ENCODE results near the gene SCN3A. TPM values are rescaled to one million over a fixed set of nuclear protein-coding genes. Genes with fewer than 3 reads are reported as not detected.

SCN3A gene
- total and polyA plus RNA-seq, 2 donors (not counting 3 experiments of a cell fraction or from before 2014, with no cell fraction given), result not detected

DNA sequence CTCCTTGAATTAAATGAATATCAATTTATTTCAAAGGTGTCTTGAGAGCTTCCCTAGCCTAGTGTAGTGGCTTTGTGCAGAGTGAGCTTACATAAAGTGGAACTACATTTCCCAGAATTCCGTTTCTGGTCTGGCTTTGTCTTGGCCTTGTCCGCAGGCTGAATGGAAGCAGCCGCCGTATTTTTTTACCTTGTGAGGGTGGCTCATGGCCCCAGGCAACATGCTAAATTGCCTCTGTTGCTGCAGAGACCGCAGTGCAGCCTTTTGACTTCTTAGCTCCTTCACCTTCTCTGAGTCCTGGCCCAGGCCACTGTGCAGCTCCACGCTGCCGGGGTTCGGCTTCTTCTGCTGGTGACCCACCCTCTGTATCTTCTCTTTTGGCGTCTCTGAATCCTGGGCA, 133.8 kb downstream of the SCN3A start:
- Histone ChIP-seq H3K9me3 (replicated peaks; ENCODE audit: control insufficient read depth, insufficient read depth, low read length) (no peaks in the 10 kb centered on the region), H3K9ac (replicated peaks; ENCODE audit: extremely low read depth, insufficient read depth, low read length) (no peak overlapping the region), H3K4me2 (ENCODE audit: insufficient read depth, low read length) (no peak overlapping the region), H2AFZ (ENCODE audit: low read depth, low read length) (no peak overlapping the region), H3K27me3 (ENCODE audit: control insufficient read depth in 2 of 2, insufficient read depth in 2 of 2, low read length in 2 of 2) (no peaks in the 10 kb centered on the region), H4K20me1 (replicated peaks; ENCODE audit: control insufficient read depth, extremely low read depth, insufficient read depth, low read length) (no peaks in the 10 kb centered on the region), H3K27ac (ENCODE audit: insufficient read depth, low read depth, low read length) (no peak overlapping the region), H3K4me3 (replicated peaks in 1 of 3; ENCODE audit: insufficient read depth in 1 of 3, low read depth in 1 of 3, low read length in 3 of 3) (no peak overlapping the region), H3K9me1 (replicated peaks; ENCODE audit: control insufficient read depth, extremely low read depth, insufficient read depth, low read length) (no peaks in the 10 kb centered on the region), H3K79me2 (ENCODE audit: control insufficient read depth, insufficient read depth, low read length) (no peaks in the 10 kb centered on the region), H3K4me1 (ENCODE audit: control insufficient read depth, extremely low read depth, insufficient read depth, low read length) (no peaks in the 10 kb centered on the region), H3K36me3 (ENCODE audit: control insufficient read depth in 2 of 2, extremely low read depth in 1 of 2, insufficient read depth in 2 of 2, low read length in 2 of 2) (no peaks in the 10 kb centered on the region)
- TF ChIP-seq POLR2AphosphoS5 (IDR thresholded peaks at IDR 0.05; ENCODE audit: insufficient read depth, low read depth, low read length) (no peak), GATA2 (IDR thresholded peaks at IDR 0.05; ENCODE audit: insufficient read depth, insufficient read length, low read depth, low read length) (no peak), MYC (IDR thresholded peaks at IDR 0.05; ENCODE audit: low read depth, low read length) (no peak), JUN (IDR thresholded peaks at IDR 0.05; ENCODE audit: borderline replicate concordance, insufficient read depth, insufficient read length, low read depth) (no peak), FOS (IDR thresholded peaks at IDR 0.05; ENCODE audit: borderline replicate concordance, insufficient read depth, low read length) (no peak), EZH2 (IDR thresholded peaks at IDR 0.05; ENCODE audit: borderline replicate concordance, low read depth, low read length, severe bottlenecking) (no peak), POLR2A (IDR thresholded peaks at IDR 0.05; ENCODE audit: low read depth, low read length) (no peak)
- TF ChIP-seq, protein P1, sequence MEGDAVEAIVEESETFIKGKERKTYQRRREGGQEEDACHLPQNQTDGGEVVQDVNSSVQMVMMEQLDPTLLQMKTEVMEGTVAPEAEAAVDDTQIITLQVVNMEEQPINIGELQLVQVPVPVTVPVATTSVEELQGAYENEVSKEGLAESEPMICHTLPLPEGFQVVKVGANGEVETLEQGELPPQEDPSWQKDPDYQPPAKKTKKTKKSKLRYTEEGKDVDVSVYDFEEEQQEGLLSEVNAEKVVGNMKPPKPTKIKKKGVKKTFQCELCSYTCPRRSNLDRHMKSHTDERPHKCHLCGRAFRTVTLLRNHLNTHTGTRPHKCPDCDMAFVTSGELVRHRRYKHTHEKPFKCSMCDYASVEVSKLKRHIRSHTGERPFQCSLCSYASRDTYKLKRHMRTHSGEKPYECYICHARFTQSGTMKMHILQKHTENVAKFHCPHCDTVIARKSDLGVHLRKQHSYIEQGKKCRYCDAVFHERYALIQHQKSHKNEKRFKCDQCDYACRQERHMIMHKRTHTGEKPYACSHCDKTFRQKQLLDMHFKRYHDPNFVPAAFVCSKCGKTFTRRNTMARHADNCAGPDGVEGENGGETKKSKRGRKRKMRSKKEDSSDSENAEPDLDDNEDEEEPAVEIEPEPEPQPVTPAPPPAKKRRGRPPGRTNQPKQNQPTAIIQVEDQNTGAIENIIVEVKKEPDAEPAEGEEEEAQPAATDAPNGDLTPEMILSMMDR (IDR thresholded peaks at IDR 0.05; ENCODE audit: extremely low read depth in 1 of 2, insufficient read depth in 1 of 2, low read depth in 1 of 2, low read length in 2 of 2), result no peak
- TF ChIP-seq, protein P2, sequence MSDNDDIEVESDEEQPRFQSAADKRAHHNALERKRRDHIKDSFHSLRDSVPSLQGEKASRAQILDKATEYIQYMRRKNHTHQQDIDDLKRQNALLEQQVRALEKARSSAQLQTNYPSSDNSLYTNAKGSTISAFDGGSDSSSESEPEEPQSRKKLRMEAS (IDR thresholded peaks at IDR 0.05; ENCODE audit: insufficient read depth, insufficient read length), result no peak
- dilution Hi-C loops (cut with MboI; ENCODE audit: extremely low pct_ligation_motif_present, low sequenced_read_pairs) (no loop called here), intact Hi-C loops (cut with micrococcal nuclease) (no loop called here)
- POLR2A ChIA-PET, result no interaction called here
- BruUV-seq (replicated peaks), result no TSS peak
- DNase-seq (ENCODE audit: low read depth, low spot score), result no peak
- CTCF ChIA-PET, result no interaction called here
- FAIRE-seq, result no peak
